ENCODE measurements around the gene SYCP1. TPM values are rescaled to one million over a fixed set of nuclear protein-coding genes. Genes with fewer than 3 reads are reported as not detected.
"Not testable (repeated sequence)": the region's sequence is repeated elsewhere in the genome, so short reads cannot be mapped to it uniquely, and the experiment has no call there.

Gene SYCP1
- total RNA-seq, 4 donors from 2014 or later: 0.29 TPM; not detected in 3

- intact Hi-C loops (cut with DNase I; ENCODE audit: low total_unique reads): loop anchor here (2.0 kb wide), 1 partner anchor 22 kb away; no protein-coding TSS in a partner anchor
- DNase-seq (ENCODE audit: low spot score in 2 of 2): no peak
- 67 to 75% methylated on average over 11 of the region's 11 CpGs for WGBS, 2 donors
- H3K4me3 ChIP-seq (ENCODE audit: low read depth, poor library complexity, severe bottlenecking): no peak overlapping the region
- TF ChIP-seq POLR2A (IDR thresholded peaks at IDR 0.05) (no peak), CTCF (IDR thresholded peaks at IDR 0.05) (no peak)
Observed at GRCh38 chr1:114892194-114892918, 37.7 kb downstream of the SYCP1 start.

- no peak for DNase-seq (ENCODE audit: low spot score in 2 of 2)
- no peak overlapping the region for H3K4me3 ChIP-seq (ENCODE audit: low read depth, poor library complexity, severe bottlenecking)
- 73 to 75% methylated on average over 3 of the region's 3 CpGs for WGBS, 2 donors
- intact Hi-C loops (cut with DNase I; ENCODE audit: low total_unique reads): no loop called here
- TF ChIP-seq CTCF (IDR thresholded peaks at IDR 0.05): no peak
- no peak for TF ChIP-seq POLR2A (IDR thresholded peaks at IDR 0.05)
Observed at GRCh38 chr1:114896795-114897194, 42.1 kb downstream of the SYCP1 start.

GRCh38 chr1:114901814-114902213 is 47.2 kb downstream of the SYCP1 start:
- 36 to 41% methylated on average over 9 of the region's 9 CpGs for whole genome bisulfite sequencing, 2 donors
- DNase-seq (ENCODE audit: low spot score in 2 of 2): no peak

GRCh38 chr1:114902343-114902742 is 47.7 kb downstream of the SYCP1 start:
- intact Hi-C loops (cut with DNase I; ENCODE audit: low total_unique reads): no loop called here
- H3K4me3 ChIP-seq (ENCODE audit: low read depth, poor library complexity, severe bottlenecking): no peak overlapping the region
- 53 to 57% methylated on average over 7 of the region's 7 CpGs for WGBS, 2 donors
- DNase-seq (ENCODE audit: low spot score in 2 of 2): no peak
- no peak for TF ChIP-seq CTCF (IDR thresholded peaks at IDR 0.05)
- TF ChIP-seq POLR2A (IDR thresholded peaks at IDR 0.05): no peak

More at GRCh38 chr1:114901814-114902213, 47.2 kb downstream of the SYCP1 start:
- no peak overlapping the region for H3K4me3 ChIP-seq (ENCODE audit: low read depth, poor library complexity, severe bottlenecking)
- TF ChIP-seq POLR2A (IDR thresholded peaks at IDR 0.05) (no peak), CTCF (IDR thresholded peaks at IDR 0.05) (no peak)
- intact Hi-C loops (cut with DNase I; ENCODE audit: low total_unique reads): no loop called here

GRCh38 chr1:114903480-114903879 is 48.8 kb downstream of the SYCP1 start:
- DNase-seq (ENCODE audit: low spot score in 2 of 2): no peak
- whole genome bisulfite sequencing, 2 donors: 67 to 71% methylated on average over 1 of the region's 1 CpG
- intact Hi-C loops (cut with DNase I; ENCODE audit: low total_unique reads): no loop called here
- no peak for TF ChIP-seq CTCF (IDR thresholded peaks at IDR 0.05)
- no peak for TF ChIP-seq POLR2A (IDR thresholded peaks at IDR 0.05)
- H3K4me3 ChIP-seq (ENCODE audit: low read depth, poor library complexity, severe bottlenecking): no peak overlapping the region

GRCh38 chr1:114915720-114916119 is 61.1 kb downstream of the SYCP1 start:
- not testable (repeated sequence) for H3K4me3 ChIP-seq (ENCODE audit: low read depth, poor library complexity, severe bottlenecking)
- intact Hi-C loops (cut with DNase I; ENCODE audit: low total_unique reads): loop anchor here (2.0 kb wide), 1 partner anchor 23 kb away; no protein-coding TSS in a partner anchor
- WGBS, 2 donors: 65 to 71% methylated on average over 4 of the region's 4 CpGs

More at GRCh38 chr1:114915720-114916119, 61.1 kb downstream of the SYCP1 start:
- DNase-seq (ENCODE audit: low spot score in 2 of 2): not testable (repeated sequence)
